WTC11 (cell line): ENCODE measurements around the gene SLIT3.

Experiments
- CREB1 ChIP-seq: sonication (generic); formaldehyde crosslinking; IDR thresholded peaks from 2 replicates; pipeline ENCODE4 v1.8.0; 2023; ENCODE audit warnings: mild to moderate bottlenecking, missing genetic modification reagents
- CTCF ChIP-seq: fragments of 200-600 bp; IDR thresholded peaks from 2 replicates; pipeline ENCODE4 v1.8.0; 2022; ENCODE audit warnings: antibody characterized with exemption
- KAT7 ChIP-seq: sonication (generic); formaldehyde crosslinking; IDR thresholded peaks from 2 replicates; pipeline ENCODE4 v1.8.1; 2023; ENCODE audit warnings: missing genetic modification reagents, mild to moderate bottlenecking, borderline replicate concordance
- MAX ChIP-seq: sonication (generic); formaldehyde crosslinking; IDR thresholded peaks from 2 replicates; pipeline ENCODE4 v1.8.0; 2022; ENCODE audit warnings: mild to moderate bottlenecking, missing genetic modification reagents
- MLX ChIP-seq: sonication (generic); formaldehyde crosslinking; IDR thresholded peaks from 2 replicates; pipeline ENCODE4 v1.8.1; 2023; ENCODE audit warnings: mild to moderate bottlenecking, missing genetic modification reagents, moderate library complexity
- MXD4 ChIP-seq: fragments of 250-450 bp; sonication (Bioruptor Pico); IDR thresholded peaks from 2 replicates; pipeline ENCODE4 v1.8.0; 2021; ENCODE audit warnings: mild to moderate bottlenecking, moderate library complexity, borderline replicate concordance
- NR2C2 ChIP-seq: sonication (generic); formaldehyde crosslinking; IDR thresholded peaks from 2 replicates; pipeline ENCODE4 v1.8.0; 2022; ENCODE audit warnings: mild to moderate bottlenecking, missing genetic modification reagents
- NR3C1 ChIP-seq: sonication (generic); formaldehyde crosslinking; conservative IDR thresholded peaks from 2 replicates; pipeline ENCODE4 v1.8.1; 2023; ENCODE audit warnings: low read depth, mild to moderate bottlenecking, missing genetic modification reagents
- SMAD3 ChIP-seq: sonication (generic); formaldehyde crosslinking; IDR thresholded peaks from 2 replicates; pipeline ENCODE4 v1.8.0; 2022; ENCODE audit warnings: missing genetic modification reagents, mild to moderate bottlenecking, borderline replicate concordance
- SMAD4 ChIP-seq: sonication (generic); formaldehyde crosslinking; IDR thresholded peaks from 2 replicates; pipeline ENCODE4 v1.8.0; 2022; ENCODE audit warnings: mild to moderate bottlenecking, missing genetic modification reagents
- ZNF396 ChIP-seq: fragments of 250-450 bp; sonication (Bioruptor Pico); IDR thresholded peaks from 2 replicates; pipeline ENCODE4 v1.8.0; 2021; ENCODE audit warnings: mild to moderate bottlenecking, moderate library complexity, borderline replicate concordance
- ZNF416 ChIP-seq: fragments of 250-450 bp; sonication (Bioruptor Pico); IDR thresholded peaks from 2 replicates; pipeline ENCODE4 v1.9.0; 2021; ENCODE audit warnings: mild to moderate bottlenecking, inconsistent platforms

- TF ChIP-seq SMAD4 (CRISPR knock-in tag), result no peak
- no peak for TF ChIP-seq CTCF
- no peak for TF ChIP-seq SMAD3 (CRISPR knock-in tag)
- TF ChIP-seq NR3C1 (CRISPR knock-in tag), result no peak
- no peak for TF ChIP-seq ZNF396
- TF ChIP-seq MXD4, result no peak
- TF ChIP-seq KAT7 (CRISPR knock-in tag), result no peak
- no peak for TF ChIP-seq NR2C2 (CRISPR knock-in tag)
- no peak for TF ChIP-seq CREB1 (CRISPR knock-in tag)
- no peak for TF ChIP-seq ZNF416 (CRISPR knock-in tag)
- TF ChIP-seq MAX, result no peak
- no peak for TF ChIP-seq MLX (CRISPR knock-in tag)
These were observed 32.9 kb downstream of the SLIT3 start for GRCh38 chr5:169268019-169268418.
